HepG2 (cell line): Measurements from ENCODE around the gene RORC.

Experiments
- BHLHE40 ChIP-seq: IDR thresholded peaks from 2 replicates; pipeline ENCODE4 v1.6.1; 2011; ENCODE audit warnings: low read length, improper control_type of control experiment
- CHD2 ChIP-seq: IDR thresholded peaks from 2 replicates; pipeline ENCODE4 v1.6.1; 2011; ENCODE audit warnings: low read depth, low read length, improper control_type of control experiment
- CREM ChIP-seq, 2 experiments: sonication (generic) in 1 of 2; formaldehyde crosslinking in 1 of 2; IDR thresholded peaks; 2 replicates each; pipeline versions ENCODE4 v1.4.0 to v1.6.1; 2016 to 2020; ENCODE audit warnings: antibody characterized with exemption in 1 of 2, mild to moderate bottlenecking in 1 of 2, missing genetic modification reagents in 1 of 2
- EZH2 ChIP-seq: conservative IDR thresholded peaks from 2 replicates; pipeline ENCODE4 v1.6.1; 2012; ENCODE audit warnings: mild to moderate bottlenecking, low read depth, low read length, moderate library complexity
- MAX ChIP-seq: IDR thresholded peaks from 2 replicates; pipeline ENCODE4 v1.6.1; 2012; ENCODE audit warnings: inconsistent platforms
- MYC ChIP-seq: sonication (generic); formaldehyde crosslinking; IDR thresholded peaks from 2 replicates; pipeline ENCODE4 v1.9.0; 2021; ENCODE audit warnings: missing genetic modification reagents, borderline replicate concordance
- TCF7 ChIP-seq: sonication (generic); IDR thresholded peaks from 2 replicates; pipeline ENCODE4 v1.6.1; 2016; ENCODE audit warnings: antibody characterized with exemption, low read depth
- ZBTB26 ChIP-seq: IDR thresholded peaks from 2 replicates; pipeline ENCODE4 v1.6.1; 2016; ENCODE audit warnings: missing compliant biosample characterization, missing genetic modification reagents, borderline replicate concordance
- ZBTB7A ChIP-seq: sonication (generic); formaldehyde crosslinking; IDR thresholded peaks from 2 replicates; pipeline ENCODE4 v1.8.0; 2022; ENCODE audit warnings: mild to moderate bottlenecking, missing genetic modification reagents
- ZNF143 ChIP-seq: sonication (generic); formaldehyde crosslinking; IDR thresholded peaks from 2 replicates; pipeline ENCODE4 v1.4.0; 2020; ENCODE audit warnings: missing genetic modification reagents
- ZNF354B ChIP-seq: sonication (generic); formaldehyde crosslinking; IDR thresholded peaks from 2 replicates; pipeline ENCODE4 v1.8.0; 2022; ENCODE audit warnings: mild to moderate bottlenecking, missing genetic modification reagents
- ZNF362 ChIP-seq: sonication (generic); formaldehyde crosslinking; IDR thresholded peaks from 2 replicates; pipeline ENCODE4 v1.4.0; 2020; ENCODE audit warnings: missing genetic modification reagents, mild to moderate bottlenecking, borderline replicate concordance
- ZNF563 ChIP-seq: sonication (generic); formaldehyde crosslinking; IDR thresholded peaks from 2 replicates; pipeline ENCODE4 v1.8.0; 2022; ENCODE audit warnings: mild to moderate bottlenecking, moderate library complexity, missing genetic modification reagents
- TF ChIP-seq, protein P1 (sequence below): sonication (generic); formaldehyde crosslinking; IDR thresholded peaks from 2 replicates; pipeline ENCODE4 v1.4.0; 2020; ENCODE audit warnings: mild to moderate bottlenecking, low read depth, missing genetic modification reagents

DNA sequence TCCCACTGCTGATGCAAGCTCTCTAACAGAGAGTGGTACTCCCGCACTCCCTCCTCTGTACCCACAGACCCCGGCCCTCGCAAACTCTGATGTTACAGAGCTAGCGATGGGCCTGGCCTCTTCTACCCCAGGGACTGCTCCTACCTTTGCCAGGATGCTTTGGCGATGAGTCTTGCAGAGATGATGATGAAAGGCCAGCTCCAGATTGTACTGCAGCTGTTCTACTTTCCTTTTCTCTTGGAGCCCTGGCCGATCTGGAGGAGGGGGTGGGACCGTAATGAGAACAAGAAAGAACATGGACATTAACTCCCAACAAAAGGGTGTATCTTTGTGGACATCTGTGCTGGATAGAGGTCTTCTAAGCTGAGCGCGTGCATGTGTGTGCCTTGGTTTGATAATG is 20.4 kb downstream of the RORC start:
- TF ChIP-seq CREM (IDR thresholded peaks at IDR 0.05) (no peak), CREM (CRISPR knock-in tag; IDR thresholded peaks at IDR 0.05) (no peak), MYC (no peak), ZBTB26 (CRISPR knock-in tag) (no peak), ZNF362 (CRISPR knock-in tag) (no peak), MAX (no peak), ZNF143 (CRISPR knock-in tag) (no peak), ZNF563 (no peak), ZBTB7A (CRISPR knock-in tag) (no peak), CHD2 (no peak), BHLHE40 (no peak), ZNF354B (CRISPR knock-in tag) (no peak), EZH2 (no peak), TCF7 (no peak)
- TF ChIP-seq, protein P1, sequence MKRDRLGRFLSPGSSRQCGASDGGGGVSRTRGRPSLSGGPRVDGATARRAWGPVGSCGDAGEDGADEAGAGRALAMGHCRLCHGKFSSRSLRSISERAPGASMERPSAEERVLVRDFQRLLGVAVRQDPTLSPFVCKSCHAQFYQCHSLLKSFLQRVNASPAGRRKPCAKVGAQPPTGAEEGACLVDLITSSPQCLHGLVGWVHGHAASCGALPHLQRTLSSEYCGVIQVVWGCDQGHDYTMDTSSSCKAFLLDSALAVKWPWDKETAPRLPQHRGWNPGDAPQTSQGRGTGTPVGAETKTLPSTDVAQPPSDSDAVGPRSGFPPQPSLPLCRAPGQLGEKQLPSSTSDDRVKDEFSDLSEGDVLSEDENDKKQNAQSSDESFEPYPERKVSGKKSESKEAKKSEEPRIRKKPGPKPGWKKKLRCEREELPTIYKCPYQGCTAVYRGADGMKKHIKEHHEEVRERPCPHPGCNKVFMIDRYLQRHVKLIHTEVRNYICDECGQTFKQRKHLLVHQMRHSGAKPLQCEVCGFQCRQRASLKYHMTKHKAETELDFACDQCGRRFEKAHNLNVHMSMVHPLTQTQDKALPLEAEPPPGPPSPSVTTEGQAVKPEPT = no peak
